BJ (cell line): Measurements from ENCODE around the gene ZNF2. TPM values are rescaled to one million over a fixed set of nuclear protein-coding genes. Genes with fewer than 3 reads are reported as not detected.

Experiments
- CTCF ChIA-PET: fragments of 350-600 bp; formaldehyde crosslinking; extraction: SDS; loops from one replicate; lab custom pipeline; 2021; ENCODE audit warnings: antibody characterized with exemption, inconsistent platforms; lab: Yijun Ruan, JAX
- POLR2A ChIA-PET: fragments of 300-600 bp; sonication (Branson Sonifier 250); formaldehyde crosslinking; extraction: SDS; loops from one replicate; lab custom pipeline; 2021; ENCODE audit warnings: antibody characterized with exemption; lab: Charles Lee
- DNase-seq: peaks from one replicate; pipeline ENCODE4 v3.0.0-alpha.2; 2011; ENCODE audit warnings: low read depth
- H3K27me3 ChIP-seq: 2 replicates; pipeline ENCODE4 v1.6.0; 2011; ENCODE audit warnings: low read length; ENCODE audit not compliant: control insufficient read depth, insufficient read depth
- H3K36me3 ChIP-seq: 2 replicates; pipeline ENCODE4 v1.5.1; 2011; ENCODE audit warnings: low read length; ENCODE audit not compliant: control insufficient read depth, insufficient read depth
- H3K4me3 ChIP-seq: 2 replicates; pipeline ENCODE4 v1.5.1; 2011; ENCODE audit warnings: low read depth, mild to moderate bottlenecking, control low read depth, low read length
- CTCF ChIP-seq: IDR thresholded peaks from 2 replicates; pipeline ENCODE4 v1.5.1; 2011; ENCODE audit warnings: low read depth, mild to moderate bottlenecking, control low read depth, inconsistent platforms, low read length, moderate library complexity; ENCODE audit not compliant: insufficient read depth
- polyA plus RNA-seq: library from polyadenylated mRNA; depleted of rRNA; stranded (reverse); fragments of >200 nt; gene quantifications from 2 replicates; pipeline ENCODE4 v1.2.3, GENCODE V29; 2011; rRNA removed

The ZNF2 gene
- polyA plus RNA-seq, 1 experiment, result 3.2 TPM

GRCh38 chr2:95220449-95220848 lies 54.8 kb downstream of the ZNF2 start:
- ChIA-PET POLR2A (interaction anchor here (0.6 kb wide), 1 partner anchor 12 kb away, joined by 6 read pairs; no protein-coding TSS in a partner anchor), CTCF (no interaction called here)
- Histone ChIP-seq H3K27me3 (no peaks in the 10 kb centered on the region), H3K4me3 (no peak overlapping the region), H3K36me3 (no peaks in the 10 kb centered on the region)
- no peak for TF ChIP-seq CTCF
- DNase-seq, result no peak

- no peak overlapping the region for H3K4me3 ChIP-seq
- DNase-seq, result no peak
- H3K36me3 ChIP-seq, result no peaks in the 10 kb centered on the region
- TF ChIP-seq CTCF, result no peak
- ChIA-PET CTCF (interaction anchor here (1.5 kb wide), 1 partner anchor 98 kb away, joined by 3 read pairs; no protein-coding TSS in a partner anchor), POLR2A (no interaction called here)
- H3K27me3 ChIP-seq, result 0 out of 2 replicates have a peak, but pooled peaks cover 2% of the 10 kb centered on the region
Observed at GRCh38 chr2:95225658-95226057, 60.0 kb downstream of the ZNF2 start.

GRCh38 chr2:95231723-95232122 lies 66.1 kb downstream of the ZNF2 start:
- peak; percentile 31 for DNase-seq
- ChIA-PET POLR2A (no interaction called here), CTCF (interaction anchor here (0.5 to 5.3 kb wide), 40 partner anchors 9 to 498 kb away, joined by 3 to 108 read pairs (median 4); partner anchors contain the start of genes FAHD2A, KCNIP3 and ZNF892)
- Histone ChIP-seq H3K4me3 (no peak overlapping the region), H3K27me3 (0 out of 2 replicates have a peak, but pooled peaks cover 2% of the 10 kb centered on the region), H3K36me3 (no peaks in the 10 kb centered on the region)
- TF ChIP-seq CTCF, result peak; percentile 94

DNA sequence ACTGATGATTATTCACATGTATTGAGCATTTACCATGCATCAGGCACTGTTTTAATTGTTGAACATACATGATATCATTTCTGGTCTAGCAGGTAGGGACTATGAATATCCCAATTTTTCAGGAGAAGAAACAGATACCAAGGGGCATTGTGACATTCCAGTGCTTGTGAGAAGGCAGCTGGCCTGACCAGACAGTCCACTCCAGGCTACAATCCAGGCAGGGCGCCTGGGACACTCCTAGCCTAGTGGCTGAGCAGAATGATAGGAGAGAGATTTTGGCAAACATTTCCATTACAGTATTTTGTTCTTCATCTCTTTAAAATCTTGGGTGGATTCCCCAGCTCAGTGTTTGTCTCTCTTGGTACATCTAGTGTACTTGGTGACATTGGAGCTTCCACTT lies 66.6 kb downstream of the ZNF2 start:
- no peak for DNase-seq
- POLR2A ChIA-PET, result no interaction called here
- CTCF ChIA-PET, result interaction anchor here (0.5 to 5.3 kb wide), 33 partner anchors 9 to 498 kb away, joined by 3 to 108 read pairs (median 6); partner anchors contain the start of genes FAHD2A, KCNIP3 and ZNF892
- TF ChIP-seq CTCF, result no peak
- no peaks in the 10 kb centered on the region for H3K36me3 ChIP-seq
- H3K4me3 ChIP-seq, result no peak overlapping the region
- 0 out of 2 replicates have a peak, but pooled peaks cover 2% of the 10 kb centered on the region for H3K27me3 ChIP-seq

Other genes starting within 250 kb of the ZNF2 start
- not detected in 2 replicates for gene MAL, start 140.1 kb upstream of the ZNF2 start, polyA plus RNA-seq
- gene MRPS5, start 44.0 kb upstream of the ZNF2 start, polyA plus RNA-seq, result 38.3 and 45.0 TPM in 2 replicates
- gene ZNF514, start 6.0 kb upstream of the ZNF2 start, polyA plus RNA-seq, result 6.2 and 7.1 TPM in 2 replicates
- 0.71 and 1.5 TPM in 2 replicates for gene ZNF892, start 41.7 kb downstream of the ZNF2 start, polyA plus RNA-seq
- gene PROM2, start 108.6 kb downstream of the ZNF2 start, polyA plus RNA-seq, result 0.32 and 0.50 TPM in 2 replicates
- 3.1 and 4.1 TPM in 2 replicates for gene KCNIP3, start 131.5 kb downstream of the ZNF2 start, polyA plus RNA-seq
- gene FAHD2A, start 236.9 kb downstream of the ZNF2 start, polyA plus RNA-seq, result 31.2 and 44.1 TPM in 2 replicates